Osteoblast (primary cell): ENCODE results near the gene CALD1. TPM values are rescaled to one million over a fixed set of nuclear protein-coding genes. Genes with fewer than 3 reads are reported as not detected.

Experiments used
- DNase-seq: peaks from one replicate; pipeline ENCODE4 v3.0.0; 2011; ENCODE audit warnings: low spot score, mixed read lengths; ENCODE audit not compliant: insufficient read length; ENCODE audit errors: missing footprints
- H2AFZ ChIP-seq: 2 replicates; pipeline ENCODE4 v1.6.0; 2011; ENCODE audit warnings: mild to moderate bottlenecking, low read length
- H3K27ac ChIP-seq: 2 replicates; pipeline ENCODE4 v1.5.1; 2011; ENCODE audit warnings: mild to moderate bottlenecking, low read depth, low read length, moderate library complexity
- H3K27me3 ChIP-seq: 2 replicates; pipeline ENCODE4 v1.6.0; 2012; ENCODE audit warnings: mild to moderate bottlenecking, control low read depth, inconsistent platforms, low read length, moderate library complexity; ENCODE audit not compliant: insufficient read depth
- H3K36me3 ChIP-seq: 2 replicates; pipeline ENCODE4 v1.5.1; 2011; ENCODE audit warnings: mild to moderate bottlenecking, low read length, control low read depth, moderate library complexity; ENCODE audit not compliant: insufficient read depth
- H3K4me1 ChIP-seq: 2 replicates; pipeline ENCODE4 v1.5.1; 2011; ENCODE audit warnings: mild to moderate bottlenecking, low read length, control low read depth, moderate library complexity; ENCODE audit not compliant: insufficient read depth
- H3K4me2 ChIP-seq: 2 replicates; pipeline ENCODE4 v1.6.0; 2011; ENCODE audit warnings: mild to moderate bottlenecking, low read length; ENCODE audit not compliant: insufficient read depth
- H3K4me3 ChIP-seq: fragments of 200-600 bp; sonication (generic); 3 replicates; pipeline ENCODE4 v1.5.1; 2012; ENCODE audit warnings: mild to moderate bottlenecking, low read length, inconsistent platforms; ENCODE audit not compliant: insufficient read depth
- H3K79me2 ChIP-seq: 2 replicates; pipeline ENCODE4 v1.6.0; 2012; ENCODE audit warnings: mild to moderate bottlenecking, low read length, control low read depth, inconsistent platforms; ENCODE audit not compliant: insufficient read depth
- H3K9me3 ChIP-seq: 2 replicates; pipeline ENCODE4 v1.5.1; 2011; ENCODE audit warnings: low read depth, low read length, control low read depth
- H4K20me1 ChIP-seq: 2 replicates; pipeline ENCODE4 v1.6.0; 2012; ENCODE audit warnings: mild to moderate bottlenecking, low read length, control low read depth; ENCODE audit not compliant: insufficient read depth
- total RNA-seq: library from RNA; depleted of rRNA; stranded (reverse); fragments of >200 nt; gene quantifications from 2 replicates; pipeline ENCODE4 v1.2.3, GENCODE V29; 2012
- TF ChIP-seq, protein P1 (sequence below): IDR thresholded peaks from 2 replicates; pipeline ENCODE4 v1.5.1; 2011; ENCODE audit warnings: mild to moderate bottlenecking, low read depth, low read length, moderate library complexity; ENCODE audit errors: extremely low read depth

The CALD1 gene
- total RNA-seq, 1 donor = 1,123 TPM

GRCh38 chr7:134891696-134892678 lies 112.6 kb downstream of the CALD1 start:
- Histone ChIP-seq H3K4me1 (peaks cover 60% of the 10 kb centered on the region), H3K36me3 (peaks cover 85% of the 10 kb centered on the region), H3K4me2 (peak overlapping the region; percentile 83), H3K4me3 (peak overlapping the region; percentile 64), H3K27me3 (no peaks in the 10 kb centered on the region), H3K27ac (peak overlapping the region; percentile 86), H3K9me3 (no peaks in the 10 kb centered on the region), H2AFZ (no peak overlapping the region), H3K79me2 (peaks cover 93% of the 10 kb centered on the region), H4K20me1 (peaks cover 88% of the 10 kb centered on the region)
- TF ChIP-seq, protein P1, sequence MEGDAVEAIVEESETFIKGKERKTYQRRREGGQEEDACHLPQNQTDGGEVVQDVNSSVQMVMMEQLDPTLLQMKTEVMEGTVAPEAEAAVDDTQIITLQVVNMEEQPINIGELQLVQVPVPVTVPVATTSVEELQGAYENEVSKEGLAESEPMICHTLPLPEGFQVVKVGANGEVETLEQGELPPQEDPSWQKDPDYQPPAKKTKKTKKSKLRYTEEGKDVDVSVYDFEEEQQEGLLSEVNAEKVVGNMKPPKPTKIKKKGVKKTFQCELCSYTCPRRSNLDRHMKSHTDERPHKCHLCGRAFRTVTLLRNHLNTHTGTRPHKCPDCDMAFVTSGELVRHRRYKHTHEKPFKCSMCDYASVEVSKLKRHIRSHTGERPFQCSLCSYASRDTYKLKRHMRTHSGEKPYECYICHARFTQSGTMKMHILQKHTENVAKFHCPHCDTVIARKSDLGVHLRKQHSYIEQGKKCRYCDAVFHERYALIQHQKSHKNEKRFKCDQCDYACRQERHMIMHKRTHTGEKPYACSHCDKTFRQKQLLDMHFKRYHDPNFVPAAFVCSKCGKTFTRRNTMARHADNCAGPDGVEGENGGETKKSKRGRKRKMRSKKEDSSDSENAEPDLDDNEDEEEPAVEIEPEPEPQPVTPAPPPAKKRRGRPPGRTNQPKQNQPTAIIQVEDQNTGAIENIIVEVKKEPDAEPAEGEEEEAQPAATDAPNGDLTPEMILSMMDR = no peak
- DNase-seq = peak; percentile 57

GRCh38 chr7:134892963-134893362 lies 113.5 kb downstream of the CALD1 start:
- Histone ChIP-seq H3K79me2 (peaks cover 94% of the 10 kb centered on the region), H3K36me3 (peaks cover 83% of the 10 kb centered on the region), H2AFZ (no peak overlapping the region), H3K4me3 (peak overlapping the region; percentile 64), H3K4me1 (peaks cover 51% of the 10 kb centered on the region), H3K9me3 (no peaks in the 10 kb centered on the region), H3K27me3 (no peaks in the 10 kb centered on the region), H3K4me2 (peak overlapping the region; percentile 83), H4K20me1 (peaks cover 86% of the 10 kb centered on the region), H3K27ac (peak overlapping the region; percentile 86)
- DNase-seq = no peak
- TF ChIP-seq, protein P1 = no peak

- Histone ChIP-seq H3K27me3 (no peaks in the 10 kb centered on the region), H3K4me3 (no peak overlapping the region), H3K27ac (peak overlapping the region; percentile 86), H3K79me2 (peaks cover 92% of the 10 kb centered on the region), H3K4me2 (peak overlapping the region; percentile 83), H4K20me1 (peaks cover 77% of the 10 kb centered on the region), H3K4me1 (peaks cover 49% of the 10 kb centered on the region), H2AFZ (no peak overlapping the region), H3K36me3 (peaks cover 77% of the 10 kb centered on the region), H3K9me3 (no peaks in the 10 kb centered on the region)
- TF ChIP-seq, protein P1 = no peak
- no peak for DNase-seq
Observed at GRCh38 chr7:134893920-134894319, 114.5 kb downstream of the CALD1 start.

- no peak overlapping the region for H3K4me3 ChIP-seq
- no peaks in the 10 kb centered on the region for H3K27me3 ChIP-seq
- no peak overlapping the region for H3K4me2 ChIP-seq
- peaks cover 77% of the 10 kb centered on the region for H4K20me1 ChIP-seq
- H3K36me3 ChIP-seq = peaks cover 73% of the 10 kb centered on the region
- peaks cover 52% of the 10 kb centered on the region for H3K4me1 ChIP-seq
- peaks cover 94% of the 10 kb centered on the region for H3K79me2 ChIP-seq
- TF ChIP-seq, protein P1 = no peak
- no peaks in the 10 kb centered on the region for H3K9me3 ChIP-seq
- no peak for DNase-seq
- no peak overlapping the region for H2AFZ ChIP-seq
- H3K27ac ChIP-seq = no peak overlapping the region
Observed at GRCh38 chr7:134894928-134895327, 115.5 kb downstream of the CALD1 start.
